H1 (cell line): ENCODE results near the gene IFT74. TPM values are rescaled to one million over a fixed set of nuclear protein-coding genes. Genes with fewer than 3 reads are reported as not detected.

Experiments used
- CTCF ChIA-PET: fragments of 300-600 bp; sonication (Branson Sonifier 250); formaldehyde crosslinking; loops from one replicate; lab custom pipeline; 2021; ENCODE audit not compliant: partially characterized antibody; lab: Charles Lee
- POLR2A ChIA-PET: fragments of 300-600 bp; sonication (Branson Sonifier 250); formaldehyde crosslinking; loops from one replicate; lab custom pipeline; 2021; ENCODE audit warnings: inconsistent platforms; ENCODE audit not compliant: partially characterized antibody; lab: Charles Lee
- DNase-seq, 2 experiments: peaks; one replicate each; pipeline versions ENCODE4 v3.0.0 to v3.0.0-alpha.2; 2010 to 2022; ENCODE audit warnings: low spot score in 2 of 2, low read depth in 1 of 2, mixed read lengths in 1 of 2
- FAIRE-seq: peaks from 2 replicates; lab custom pipeline; 2011; peaks lifted over from hg19 to GRCh38; lab: Jason Lieb, UNC
- H2AFZ ChIP-seq: 2 replicates; pipeline ENCODE4 v1.8.1; 2012; ENCODE audit warnings: low read length, inconsistent platforms
- H2AK5ac ChIP-seq: 2 replicates; pipeline ENCODE4 v1.6.1; 2013; ENCODE audit warnings: low read depth, low read length
- H2BK120ac ChIP-seq: replicated peaks from 2 replicates; pipeline ENCODE3; 2013; ENCODE audit warnings: low read depth, low read length, inconsistent platforms
- H2BK12ac ChIP-seq: 2 replicates; pipeline ENCODE4 v1.6.1; 2013; ENCODE audit warnings: low read depth, low read length
- H2BK15ac ChIP-seq: 2 replicates; pipeline ENCODE4 v1.6.1; 2013; ENCODE audit warnings: low read length
- H2BK20ac ChIP-seq: 2 replicates; pipeline ENCODE4 v1.6.1; 2013; ENCODE audit warnings: low read length
- H2BK5ac ChIP-seq: 2 replicates; pipeline ENCODE4 v1.6.1; 2013; ENCODE audit warnings: low read depth, low read length
- H3K14ac ChIP-seq: 2 replicates; pipeline ENCODE4 v1.6.1; 2013; ENCODE audit warnings: inconsistent platforms; ENCODE audit not compliant: insufficient read length
- H3K18ac ChIP-seq: 2 replicates; pipeline ENCODE4 v1.6.1; 2013; ENCODE audit warnings: low read length; ENCODE audit errors: extremely low read depth
- H3K23ac ChIP-seq: 2 replicates; pipeline ENCODE4 v1.6.1; 2013; ENCODE audit warnings: inconsistent platforms; ENCODE audit not compliant: insufficient read length
- H3K23me2 ChIP-seq: 2 replicates; pipeline ENCODE4 v1.6.1; 2013; ENCODE audit warnings: low read depth, low read length
- H3K27ac ChIP-seq: 2 replicates; pipeline ENCODE4 v1.6.1; 2011; ENCODE audit warnings: low read depth, low read length, inconsistent platforms
- H3K27me3 ChIP-seq, 4 experiments: replicated peaks in 1 of 4; 1 replicate in 1 of 4; 2 replicates in 3 of 4; pipeline versions ENCODE4 v1.6.1 to v1.8.1; 2011 to 2013; ENCODE audit warnings: low read length in 3 of 4, mild to moderate bottlenecking in 3 of 4, inconsistent platforms in 2 of 4, mixed read lengths in 2 of 4, moderate library complexity in 1 of 4; ENCODE audit not compliant: control insufficient read depth in 3 of 4, insufficient read depth in 3 of 4; ENCODE audit errors: extremely low read depth in 1 of 4
- H3K36me3 ChIP-seq, 4 experiments: 2 replicates each; pipeline versions ENCODE4 v1.6.1 to v1.8.1; 2011 to 2013; ENCODE audit warnings: mild to moderate bottlenecking in 4 of 4, low read length in 3 of 4, moderate library complexity in 2 of 4, control low read depth in 1 of 4, inconsistent platforms in 1 of 4; ENCODE audit not compliant: insufficient read depth in 4 of 4, control insufficient read depth in 2 of 4
- H3K4ac ChIP-seq: replicated peaks from 2 replicates; pipeline ENCODE3; 2013; ENCODE audit warnings: low read length, low read depth, mixed read lengths, inconsistent platforms; ENCODE audit not compliant: insufficient read length
- H3K4me1 ChIP-seq, 4 experiments: replicated peaks in 1 of 4; 1 replicate in 1 of 4; 2 replicates in 3 of 4; pipeline versions ENCODE4 v1.6.1 to v1.8.1; 2011 to 2013; ENCODE audit warnings: low read length in 3 of 4, inconsistent platforms in 2 of 4, mixed read lengths in 1 of 4; ENCODE audit not compliant: insufficient read depth in 4 of 4, control insufficient read depth in 3 of 4
- H3K4me2 ChIP-seq, 2 experiments: 2 replicates each; pipeline versions ENCODE4 v1.6.1 to v1.8.1; 2011 to 2013; ENCODE audit warnings: low read depth in 2 of 2, low read length in 2 of 2, control low read depth in 1 of 2, inconsistent platforms in 1 of 2, mild to moderate bottlenecking in 1 of 2; ENCODE audit not compliant: insufficient read depth in 1 of 2
- H3K4me3 ChIP-seq, 4 experiments: fragments of 200-600, 300-600 bp in 1 of 4; sonication (generic), shearing (Covaris generic), sonication (Bioruptor Twin) in 1 of 4; 2 replicates each; pipeline versions ENCODE4 v1.5.1 to v1.8.1; 2011 to 2016; ENCODE audit warnings: low read length in 4 of 4, low read depth in 3 of 4, control low read depth in 2 of 4, inconsistent platforms in 2 of 4, mild to moderate bottlenecking in 2 of 4, mixed read lengths in 1 of 4, moderate library complexity in 1 of 4; ENCODE audit not compliant: insufficient read depth in 2 of 4; ENCODE audit errors: extremely low read depth in 1 of 4
- H3K56ac ChIP-seq: replicated peaks from 2 replicates; pipeline ENCODE3; 2013; ENCODE audit warnings: low read depth, mild to moderate bottlenecking, mixed read lengths, low read length, inconsistent platforms; ENCODE audit not compliant: insufficient read length
- H3K79me1 ChIP-seq: 2 replicates; pipeline ENCODE4 v1.6.1; 2013; ENCODE audit warnings: low read depth, low read length, control low read depth
- H3K79me2 ChIP-seq, 2 experiments: 2 replicates each; pipeline versions ENCODE4 v1.6.1 to v1.8.1; 2012 to 2013; ENCODE audit warnings: low read length in 2 of 2, mild to moderate bottlenecking in 2 of 2, inconsistent platforms in 1 of 2; ENCODE audit not compliant: insufficient read depth in 2 of 2, control insufficient read depth in 1 of 2
- H3K9ac ChIP-seq, 4 experiments: replicated peaks in 1 of 4; 1 replicate in 1 of 4; 2 replicates in 3 of 4; pipeline versions ENCODE4 v1.6.1 to v1.8.1; 2011 to 2013; ENCODE audit warnings: low read depth in 3 of 4, low read length in 3 of 4, control low read depth in 2 of 4, mild to moderate bottlenecking in 2 of 4, moderate library complexity in 2 of 4, inconsistent platforms in 1 of 4; ENCODE audit errors: extremely low read depth in 1 of 4
- H3K9me3 ChIP-seq, 2 experiments: 2 replicates each; pipeline versions ENCODE4 v1.6.1 to v1.8.1; 2012 to 2013; ENCODE audit warnings: mild to moderate bottlenecking in 2 of 2, moderate library complexity in 2 of 2, control low read depth in 1 of 2, inconsistent platforms in 1 of 2, low read depth in 1 of 2, low read length in 1 of 2, mixed read lengths in 1 of 2; ENCODE audit not compliant: insufficient read depth in 2 of 2
- H4K20me1 ChIP-seq, 2 experiments: replicated peaks in 1 of 2; 2 replicates each; pipeline versions ENCODE3 to v1.8.1; 2011 to 2013; ENCODE audit warnings: inconsistent platforms in 2 of 2, low read length in 2 of 2, mild to moderate bottlenecking in 1 of 2; ENCODE audit not compliant: insufficient read depth in 2 of 2, control insufficient read depth in 1 of 2
- H4K5ac ChIP-seq: 2 replicates; pipeline ENCODE4 v1.6.1; 2013; ENCODE audit warnings: low read length, low read depth, mixed read lengths, inconsistent platforms; ENCODE audit not compliant: insufficient read length
- H4K8ac ChIP-seq: 2 replicates; pipeline ENCODE4 v1.8.0; 2013; ENCODE audit warnings: mild to moderate bottlenecking, moderate library complexity, low read length, inconsistent platforms; ENCODE audit not compliant: insufficient read depth; ENCODE audit errors: extremely low read depth
- H4K91ac ChIP-seq: replicated peaks from 2 replicates; pipeline ENCODE3; 2013; ENCODE audit warnings: low read length, mixed read lengths, inconsistent platforms; ENCODE audit not compliant: insufficient read length
- BRCA1 ChIP-seq: IDR thresholded peaks from 2 replicates; pipeline ENCODE4 v1.6.1; 2012; ENCODE audit warnings: low read depth, low read length, improper control_type of control experiment
- CBX5 ChIP-seq: fragments of 300-800, 300-1000 bp; sonication (generic); IDR thresholded peaks from 2 replicates; pipeline ENCODE4 v1.7.1; 2016; ENCODE audit warnings: antibody characterized with exemption, low read length, low read depth
- HDAC6 ChIP-seq: IDR thresholded peaks from one replicate; pipeline ENCODE4 v1.7.1; 2012; ENCODE audit warnings: low read depth, mild to moderate bottlenecking, inconsistent platforms, low read length, moderate library complexity
- JUN ChIP-seq: IDR thresholded peaks from 2 replicates; pipeline ENCODE4 v1.6.1; 2011; ENCODE audit warnings: low read depth, mild to moderate bottlenecking, improper control_type of control experiment, low read length
- RAD21 ChIP-seq, 2 experiments: IDR thresholded peaks in 1 of 2; conservative IDR thresholded peaks in 1 of 2; 2 replicates each; pipeline ENCODE4 v1.6.1; 2011; ENCODE audit warnings: low read depth in 2 of 2, low read length in 2 of 2, improper control_type of control experiment in 1 of 2, inconsistent platforms in 1 of 2, mild to moderate bottlenecking in 1 of 2, moderate library complexity in 1 of 2
- SP1 ChIP-seq: IDR thresholded peaks from 2 replicates; pipeline ENCODE4 v1.6.1; 2011; ENCODE audit warnings: low read depth, low read length
- TAF1 ChIP-seq: IDR thresholded peaks from 2 replicates; pipeline ENCODE4 v1.6.1; 2011; ENCODE audit warnings: mild to moderate bottlenecking, low read depth, low read length
- TAF7 ChIP-seq: optimal IDR thresholded peaks from 2 replicates; pipeline ENCODE3; 2011; ENCODE audit warnings: low read depth, mild to moderate bottlenecking, inconsistent platforms, low read length, moderate library complexity, borderline replicate concordance
- WGBS, 2 experiments: shearing (Covaris generic) in 1 of 2; methylation state at CpG; one replicate each; pipeline versions ENCODE4 v1.1.6 to v1.1.7; 2013 to 2015; ENCODE audit warnings: low lambda C conversion rate in 2 of 2, mixed read lengths in 2 of 2, inconsistent platforms in 1 of 2, low coverage in 1 of 2, missing lambda C conversion rate in 1 of 2; ENCODE audit not compliant: insufficient replicate concordance in 2 of 2, insufficient coverage in 1 of 2, insufficient read length in 1 of 2; ENCODE audit errors: extremely low coverage in 1 of 2, missing lambda C conversion rate in 1 of 2; 5-methylcytosine and 5-hydroxymethylcytosine counted together
- polyA plus RNA-seq, 7 experiments: library from polyadenylated mRNA; depleted of rRNA in 3 of 7; stranded (reverse) in 5 of 7; unstranded in 2 of 7; fragments of >200 nt in 5 of 7; fragments of 200-250 nt in 2 of 7; gene quantifications; 1 replicate in 5 of 7; 2 replicates in 1 of 7; 4 replicates in 1 of 7; pipeline versions ENCODE4 v1.2.1 to v1.2.3, GENCODE V29; 2011 to 2013; ENCODE audit warnings: missing spikeins in 2 of 7, mixed read lengths in 2 of 7
- total RNA-seq: library from RNA; stranded (reverse); fragmentation: NEBNext Ultra II Directional; extraction: Animal tissue kit (Norgen Biotek cat#: 25700); gene quantifications from 2 replicates; pipeline ENCODE4 v1.2.1, GENCODE V29; 2021

The IFT74 gene
- total and polyA plus RNA-seq, 2 of the 8 experiments (the other 6 are each of a cell fraction or from before 2014, with no cell fraction given), result 4.4 to 17.8 TPM

GRCh38 chr9:27110181-27110580, 154.0 kb downstream of the IFT74 start:
- H2BK120ac ChIP-seq, result no peak overlapping the region
- H2BK12ac ChIP-seq, result no peak overlapping the region
- H3K36me3 ChIP-seq, result no peaks in the 10 kb centered on the region
- H4K20me1 ChIP-seq, result no peaks in the 10 kb centered on the region
- H3K4me2 ChIP-seq, result peak overlapping the region; percentile 68 to 79
- POLR2A ChIA-PET, result interaction anchor here (0.7 kb wide), 2 partner anchors 15 to 134 kb away, joined by 3 read pairs; no protein-coding TSS in a partner anchor
- H3K18ac ChIP-seq, result no peak overlapping the region
- no peak overlapping the region for H2BK15ac ChIP-seq
- DNase-seq (no peak), FAIRE-seq (no peak)
- H3K9ac ChIP-seq, result no peak overlapping the region; a peak in 1 of 7 replicates
- H3K4me1 ChIP-seq, result peaks cover 0 to 8% (median 1%) of the 10 kb centered on the region in 4 experiments; a peak in 1 of 7 replicates
- H4K5ac ChIP-seq, result no peak overlapping the region
- CTCF ChIA-PET, result no interaction called here
- H4K8ac ChIP-seq, result no peak overlapping the region
- no peak for TF ChIP-seq SP1
- TF ChIP-seq CBX5, result no peak
- TF ChIP-seq TAF1, result no peak
- no peak for TF ChIP-seq RAD21 (IDR thresholded peaks at IDR 0.05 in 1 of 2, conservative IDR thresholded peaks at IDR 0.05 in 1 of 2; ENCODE audit: low read depth in 2 of 2, low read length in 2 of 2)
- no peak for TF ChIP-seq TAF7
- TF ChIP-seq HDAC6, result no peak
- no peak for TF ChIP-seq BRCA1
- no peak for TF ChIP-seq JUN
- H2AFZ ChIP-seq, result no peak overlapping the region
- no peaks in the 10 kb centered on the region for H3K27me3 ChIP-seq
- H2AK5ac ChIP-seq, result no peak overlapping the region
- peak overlapping the region in 3 of 4 experiments; percentile 27 to 60 (median 49); a peak in 5 of 8 replicates for H3K4me3 ChIP-seq
- no peak overlapping the region for H3K27ac ChIP-seq
- peaks cover 5% of the 10 kb centered on the region; the same call in 1 of the 2 replicates for H3K23me2 ChIP-seq
- no peak overlapping the region for H3K4ac ChIP-seq
- no peak overlapping the region for H2BK5ac ChIP-seq
- H3K56ac ChIP-seq, result no peak overlapping the region
- no peak overlapping the region for H3K23ac ChIP-seq
- H3K9me3 ChIP-seq, result no peaks in the 10 kb centered on the region
- 55% methylated on average over 4 of the region's 4 CpGs; no CpG with 5 or more reads in 1 of the 2 experiments for WGBS, 2 experiments
- H3K14ac ChIP-seq, result no peak overlapping the region
- H4K91ac ChIP-seq, result no peak overlapping the region
- no peaks in the 10 kb centered on the region for H3K79me1 ChIP-seq
- H2BK20ac ChIP-seq, result no peak overlapping the region
- peaks cover 0 to 35% of the 10 kb centered on the region in 2 experiments; a peak in 2 of 4 replicates for H3K79me2 ChIP-seq
